Central memory CD8-positive, alpha-beta T cell (primary cell): ENCODE results near the gene AQP5.

ENCODE experiments used
- ATAC-seq: fragments of 150-1000 bp; cut with Tn5 transposase; replicated peaks from 2 replicates; pipeline ENCODE4 v1.10.0; 2022; ENCODE audit warnings: mild to moderate bottlenecking, moderate FRiP score, moderate number of reproducible peaks; ENCODE audit not compliant: poor library complexity, severe bottlenecking; ENCODE audit errors: extremely low read depth
- DNase-seq, 2 donors: peaks; one replicate each; pipeline ENCODE4 v3.0.0; 2021; ENCODE audit warnings: low spot score in 2 of 2
- H3K27ac Mint-ChIP-seq: one replicate; pipeline ENCODE4 v1.8.0; 2022; ENCODE audit warnings: low read depth, mild to moderate bottlenecking, moderate library complexity, mixed read lengths
- H3K27me3 Mint-ChIP-seq: one replicate; pipeline ENCODE4 v1.8.0; 2022; ENCODE audit warnings: mixed read lengths
- H3K36me3 Mint-ChIP-seq: one replicate; pipeline ENCODE4 v1.8.0; 2022; ENCODE audit warnings: mild to moderate bottlenecking, moderate library complexity, mixed read lengths; ENCODE audit not compliant: insufficient read depth
- H3K4me1 Mint-ChIP-seq: one replicate; pipeline ENCODE4 v1.8.0; 2022; ENCODE audit warnings: mixed read lengths
- H3K4me3 Mint-ChIP-seq: one replicate; pipeline ENCODE4 v1.8.0; 2022; ENCODE audit warnings: mild to moderate bottlenecking, moderate library complexity, mixed read lengths
- H3K9me3 Mint-ChIP-seq: one replicate; pipeline ENCODE4 v1.8.0; 2022; ENCODE audit warnings: mixed read lengths

AQP5 gene

GRCh38 chr12:49956663-49957569 lies 4.8 kb upstream of the AQP5 start:
- DNase-seq: no peak

GRCh38 chr12:49957570-49957967 lies 4.1 kb upstream of the AQP5 start:
- Mint-ChIP-seq H3K4me1 (no peaks in the 10 kb centered on the region), H3K27me3 (peaks cover 77% of the 10 kb centered on the region), H3K36me3 (peaks cover 1% of the 10 kb centered on the region), H3K27ac (no peak overlapping the region), H3K9me3 (no peaks in the 10 kb centered on the region), H3K4me3 (no peak overlapping the region)
- DNase-seq (no peak), ATAC-seq (no peak)

More at GRCh38 chr12:49956663-49957569, 4.8 kb upstream of the AQP5 start:
- H3K27ac Mint-ChIP-seq: no peak overlapping the region
- H3K4me1 Mint-ChIP-seq: no peaks in the 10 kb centered on the region
- peaks cover 72% of the 10 kb centered on the region for H3K27me3 Mint-ChIP-seq
- H3K9me3 Mint-ChIP-seq: no peaks in the 10 kb centered on the region
- no peak overlapping the region for H3K4me3 Mint-ChIP-seq
- ATAC-seq: no peak
- H3K36me3 Mint-ChIP-seq: peaks cover 1% of the 10 kb centered on the region

GRCh38 chr12:49959685-49960473 lies 1.8 kb upstream of the AQP5 start:
- Mint-ChIP-seq H3K27me3 (peaks cover 86% of the 10 kb centered on the region), H3K9me3 (no peaks in the 10 kb centered on the region), H3K36me3 (peaks cover 1% of the 10 kb centered on the region), H3K4me1 (no peaks in the 10 kb centered on the region), H3K27ac (no peak overlapping the region), H3K4me3 (peak overlapping the region; percentile 38)
- no peak for ATAC-seq
- no peak for DNase-seq

GRCh38 chr12:49960474-49961110 lies 1.1 kb upstream of the AQP5 start:
- DNase-seq (no peak), ATAC-seq (no peak)
- Mint-ChIP-seq H3K4me3 (peak overlapping the region; percentile 38), H3K27ac (no peak overlapping the region), H3K36me3 (no peaks in the 10 kb centered on the region), H3K27me3 (peaks cover 88% of the 10 kb centered on the region), H3K4me1 (no peaks in the 10 kb centered on the region), H3K9me3 (no peaks in the 10 kb centered on the region)

GRCh38 chr12:49961993-49962764 lies 507 bp downstream of the AQP5 start:
- no peak overlapping the region for H3K4me3 Mint-ChIP-seq
- peaks cover 2% of the 10 kb centered on the region for H3K36me3 Mint-ChIP-seq
- no peaks in the 10 kb centered on the region for H3K9me3 Mint-ChIP-seq
- ATAC-seq (no peak), DNase-seq (no peak)
- peaks cover 87% of the 10 kb centered on the region for H3K27me3 Mint-ChIP-seq
- no peak overlapping the region for H3K27ac Mint-ChIP-seq
- H3K4me1 Mint-ChIP-seq: peaks cover 5% of the 10 kb centered on the region

GRCh38 chr12:49962861-49963765 lies 1.4 kb downstream of the AQP5 start:
- no peak for DNase-seq
- Mint-ChIP-seq H3K27me3 (peaks cover 78% of the 10 kb centered on the region), H3K27ac (no peak overlapping the region), H3K4me3 (no peak overlapping the region), H3K9me3 (no peaks in the 10 kb centered on the region), H3K36me3 (peaks cover 2% of the 10 kb centered on the region), H3K4me1 (peaks cover 6% of the 10 kb centered on the region)
- no peak for ATAC-seq

GRCh38 chr12:49963976-49964815 lies 2.5 kb downstream of the AQP5 start:
- H3K4me1 Mint-ChIP-seq: peaks cover 6% of the 10 kb centered on the region
- H3K27me3 Mint-ChIP-seq: peaks cover 67% of the 10 kb centered on the region
- DNase-seq (no peak), ATAC-seq (no peak)
- H3K9me3 Mint-ChIP-seq: no peaks in the 10 kb centered on the region
- no peak overlapping the region for H3K27ac Mint-ChIP-seq
- peaks cover 2% of the 10 kb centered on the region for H3K36me3 Mint-ChIP-seq
- no peak overlapping the region for H3K4me3 Mint-ChIP-seq

GRCh38 chr12:49964849-49965624 lies 3.4 kb downstream of the AQP5 start:
- Mint-ChIP-seq H3K4me1 (peaks cover 6% of the 10 kb centered on the region), H3K36me3 (peaks cover 2% of the 10 kb centered on the region), H3K9me3 (no peaks in the 10 kb centered on the region), H3K27me3 (peaks cover 59% of the 10 kb centered on the region), H3K27ac (no peak overlapping the region), H3K4me3 (no peak overlapping the region)
- ATAC-seq (no peak), DNase-seq (no peak)

GRCh38 chr12:49965836-49966235 lies 4.2 kb downstream of the AQP5 start:
- ATAC-seq (no peak), DNase-seq (no peak)
- H3K4me1 Mint-ChIP-seq: peaks cover 6% of the 10 kb centered on the region
- H3K27ac Mint-ChIP-seq: no peak overlapping the region
- peaks cover 51% of the 10 kb centered on the region for H3K27me3 Mint-ChIP-seq
- H3K4me3 Mint-ChIP-seq: no peak overlapping the region
- H3K36me3 Mint-ChIP-seq: peaks cover 2% of the 10 kb centered on the region
- H3K9me3 Mint-ChIP-seq: no peaks in the 10 kb centered on the region

- H3K27ac Mint-ChIP-seq: no peak overlapping the region
- peaks cover 48% of the 10 kb centered on the region for H3K27me3 Mint-ChIP-seq
- peaks cover 6% of the 10 kb centered on the region for H3K4me1 Mint-ChIP-seq
- no peaks in the 10 kb centered on the region for H3K9me3 Mint-ChIP-seq
- DNase-seq (no peak), ATAC-seq (no peak)
- peaks cover 2% of the 10 kb centered on the region for H3K36me3 Mint-ChIP-seq
- H3K4me3 Mint-ChIP-seq: peak overlapping the region; percentile 69
Measured at GRCh38 chr12:49966511-49967041, 4.9 kb downstream of the AQP5 start.
